ENCODE measurements around the gene ARMH1.

GRCh38 chr1:44747878-44748277 lies 73.4 kb downstream of the ARMH1 start:
- TF ChIP-seq ZBTB7A (IDR thresholded peaks at IDR 0.05; ENCODE audit: low read depth) (no peak), MAX (IDR thresholded peaks at IDR 0.05) (no peak), TAF1 (IDR thresholded peaks at IDR 0.05; ENCODE audit: low read depth) (no peak), EP300 (IDR thresholded peaks at IDR 0.05; ENCODE audit: borderline replicate concordance) (no peak), CEBPB (IDR thresholded peaks at IDR 0.05) (no peak), USF1 (IDR thresholded peaks at IDR 0.05) (no peak), TCF12 (IDR thresholded peaks at IDR 0.05; ENCODE audit: low read depth) (no peak), REST (IDR thresholded peaks at IDR 0.05; ENCODE audit: low read depth) (no peak), RAD21 (IDR thresholded peaks at IDR 0.05; ENCODE audit: low read depth) (no peak), CREB1 (IDR thresholded peaks at IDR 0.05; ENCODE audit: low read depth) (no peak)
